Cardiac septum (tissue), 1 donor: ENCODE measurements around the gene RNF180. TPM values are rescaled to one million over a fixed set of nuclear protein-coding genes. Genes with fewer than 3 reads are reported as not detected.
"Not testable (repeated sequence)": the region's sequence is repeated elsewhere in the genome, so short reads cannot be mapped to it uniquely, and the experiment has no call there.

ENCODE experiments used
- DNase-seq: peaks from one replicate; pipeline ENCODE4 v3.0.0-alpha.2; 2020; ENCODE audit warnings: low spot score
- intact Hi-C: fragments of 100-400 bp; cut with DNase I; formaldehyde crosslinking; loops from one replicate; pipeline ENCODE4 v1.14.0; 2022
- total RNA-seq: library from RNA; stranded (reverse); fragmentation: NEBNext Ultra II Directional; extraction: Animal tissue kit (Norgen Biotek cat#: 25700); gene quantifications from one replicate; pipeline ENCODE4 v1.2.1, GENCODE V29; 2021
- donor health status: DM: no; HTN: no; CAD: no.

Gene RNF180
- total RNA-seq, 1 donor from 2014 or later, result 13.7 TPM

GRCh38 chr5:64331597-64332277 lies 166.1 kb downstream of the RNF180 start:
- intact Hi-C loops, result no loop called here
- DNase-seq, result peak; percentile 78

- intact Hi-C loops, result no loop called here
Observed at GRCh38 chr5:64333886-64334285, 168.2 kb downstream of the RNF180 start.

GRCh38 chr5:64339769-64340168 lies 174.1 kb downstream of the RNF180 start:
- DNase-seq, result no peak
- intact Hi-C loops, result no loop called here

More at GRCh38 chr5:64333886-64334285, 168.2 kb downstream of the RNF180 start:
- no peak for DNase-seq

- no peak for DNase-seq
- intact Hi-C loops, result no loop called here
Observed at GRCh38 chr5:64340293-64340692, 174.7 kb downstream of the RNF180 start.

- intact Hi-C loops, result no loop called here
- no peak for DNase-seq
Observed at GRCh38 chr5:64341340-64341739, 175.7 kb downstream of the RNF180 start.

- intact Hi-C loops, result no loop called here
- DNase-seq, result no peak
Observed at GRCh38 chr5:64344501-64344900, 178.9 kb downstream of the RNF180 start.

GRCh38 chr5:64347309-64347708 lies 181.7 kb downstream of the RNF180 start:
- no peak for DNase-seq

GRCh38 chr5:64364426-64364825 lies 198.8 kb downstream of the RNF180 start:
- intact Hi-C loops, result no loop called here
- no peak for DNase-seq

More at GRCh38 chr5:64347309-64347708, 181.7 kb downstream of the RNF180 start:
- intact Hi-C loops, result no loop called here

- no peak for DNase-seq
- intact Hi-C loops, result no loop called here
Observed at GRCh38 chr5:64384765-64385164, 219.1 kb downstream of the RNF180 start.

- intact Hi-C loops, result no loop called here
- no peak for DNase-seq
Observed at GRCh38 chr5:64397552-64397951, 231.9 kb downstream of the RNF180 start.

- DNase-seq, intact Hi-C loops: not testable (repeated sequence)
Observed at GRCh38 chr5:64398735-64399134, 233.1 kb downstream of the RNF180 start.

- DNase-seq, intact Hi-C loops: not testable (repeated sequence)
Observed at GRCh38 chr5:64407103-64407825, 241.6 kb downstream of the RNF180 start.

- intact Hi-C loops, result no loop called here
- DNase-seq, result no peak
Observed at GRCh38 chr5:64417390-64417789, 251.7 kb downstream of the RNF180 start.

GRCh38 chr5:64418013-64418412 lies 252.4 kb downstream of the RNF180 start:
- DNase-seq, result no peak
- intact Hi-C loops, result no loop called here

Other genes starting within 250 kb of the RNF180 start
- not detected for gene HTR1A, start 203.4 kb upstream of the RNF180 start, total RNA-seq